Right ventricle myocardium inferior (tissue), 1 donor: ENCODE measurements around the gene AP3B2. TPM values are rescaled to one million over a fixed set of nuclear protein-coding genes. Genes with fewer than 3 reads are reported as not detected.

Experiments used
- ATAC-seq: fragments of 200-7000 bp; cut with Tn5 transposase; one replicate; pipeline ENCODE4 v1.9.1; 2020; ENCODE audit warnings: mild to moderate bottlenecking, moderate library complexity
- DNase-seq: peaks from one replicate; pipeline ENCODE4 v3.0.0; 2021; ENCODE audit errors: missing footprints
- intact Hi-C: fragments of 100-400 bp; cut with DNase I; formaldehyde crosslinking; loops from one replicate; pipeline ENCODE4 v1.11.0; 2022
- total RNA-seq: library from RNA; stranded (reverse); fragmentation: NEBNext Ultra II Directional; extraction: Animal tissue kit (Norgen Biotek cat#: 25700); gene quantifications from one replicate; pipeline ENCODE4 v1.2.1, GENCODE V29; 2021
- donor health status: DM: no; HTN: yes; CAD: no; lungs with severe emphysema.

AP3B2 gene
- total RNA-seq, 1 donor from 2014 or later, result 0.54 TPM

- ATAC-seq (no peak), DNase-seq (no peak)
- intact Hi-C loops, result no loop called here
Observed at GRCh38 chr15:82699726-82700125, 9.9 kb downstream of the AP3B2 start.

DNA sequence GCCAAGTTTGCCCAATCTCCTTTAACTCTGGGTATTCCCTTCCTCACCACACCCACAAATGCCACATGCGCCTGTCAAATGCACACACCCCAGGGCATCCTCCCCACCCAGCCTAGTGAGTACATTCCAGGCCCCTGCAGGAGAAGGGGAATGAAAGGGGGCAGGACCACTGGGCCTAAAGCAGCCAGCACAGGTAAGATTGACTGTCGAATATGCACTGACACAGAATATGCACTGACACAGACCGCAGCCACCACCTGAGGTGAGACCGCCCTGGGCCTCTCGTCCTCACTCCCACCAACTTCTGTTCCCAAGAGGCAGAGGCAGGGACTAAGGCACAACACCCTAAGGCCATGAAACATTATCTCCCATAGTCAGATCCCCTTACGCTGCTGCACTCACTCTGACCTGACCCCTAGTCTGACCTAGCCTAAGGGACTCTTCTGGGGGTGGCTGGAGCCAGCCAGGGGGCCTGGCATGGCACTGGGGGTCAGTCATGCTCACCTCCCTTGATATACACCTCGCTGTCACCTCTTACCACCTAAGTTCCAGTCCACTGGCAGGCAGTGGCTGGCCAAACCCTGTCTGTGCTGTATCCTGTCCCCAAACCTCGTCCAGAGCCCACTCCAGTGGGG, 10.8 kb downstream of the AP3B2 start:
- intact Hi-C loops, result no loop called here
- DNase-seq (no peak), ATAC-seq (no peak)

DNA sequence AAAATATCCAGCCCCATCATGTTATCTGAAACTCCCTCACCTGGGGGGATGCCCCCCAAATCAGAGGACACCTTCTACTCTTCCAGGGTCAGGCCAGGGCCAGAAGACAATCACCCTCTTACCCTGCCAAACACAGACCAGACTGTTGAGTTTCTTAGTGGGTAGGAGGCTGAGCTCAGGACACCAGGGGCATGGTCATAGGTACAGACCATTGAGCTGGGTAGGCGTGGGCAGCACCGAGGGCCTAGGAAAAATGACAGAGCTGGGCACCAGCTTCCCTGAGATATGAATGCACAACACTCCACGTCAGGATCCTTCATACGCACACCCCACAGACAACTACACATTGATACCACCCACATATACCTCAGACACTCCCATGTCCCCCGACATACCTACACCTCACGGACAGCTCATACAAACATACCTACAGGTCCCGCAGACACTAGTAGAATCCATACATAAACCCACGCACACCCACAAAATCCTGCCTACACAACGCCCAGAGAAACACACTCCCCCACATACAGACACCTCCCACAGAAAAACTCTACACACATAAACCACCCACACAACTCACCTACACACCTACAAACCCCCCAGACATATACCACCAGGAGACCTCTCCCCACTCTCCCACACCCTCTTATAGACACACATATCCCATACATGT, 11.8 kb downstream of the AP3B2 start:
- intact Hi-C loops, result no loop called here
- DNase-seq, result no peak
- ATAC-seq, result no peak

DNA sequence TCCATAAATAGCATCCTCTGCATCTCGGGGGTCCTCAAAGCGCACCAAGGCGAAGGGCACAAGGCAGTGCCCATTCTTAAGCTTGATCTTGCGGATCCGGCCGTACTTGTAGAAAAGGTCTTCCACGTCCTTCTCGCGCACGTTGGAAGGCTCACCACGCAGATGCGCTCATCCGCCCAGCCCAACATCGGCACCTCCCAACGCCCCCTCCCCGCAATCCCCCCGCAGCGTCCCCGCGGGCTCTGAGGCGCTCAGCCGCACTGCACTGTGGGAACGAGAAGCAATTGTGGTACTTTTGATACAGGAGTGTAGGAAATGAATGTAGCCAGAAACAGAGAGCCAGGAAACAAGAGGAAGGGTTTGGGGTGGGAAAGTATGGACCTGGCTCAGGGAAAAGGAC, 17.5 kb downstream of the AP3B2 start:
- intact Hi-C loops, result no loop called here
- ATAC-seq (no peak), DNase-seq (no peak)

DNA sequence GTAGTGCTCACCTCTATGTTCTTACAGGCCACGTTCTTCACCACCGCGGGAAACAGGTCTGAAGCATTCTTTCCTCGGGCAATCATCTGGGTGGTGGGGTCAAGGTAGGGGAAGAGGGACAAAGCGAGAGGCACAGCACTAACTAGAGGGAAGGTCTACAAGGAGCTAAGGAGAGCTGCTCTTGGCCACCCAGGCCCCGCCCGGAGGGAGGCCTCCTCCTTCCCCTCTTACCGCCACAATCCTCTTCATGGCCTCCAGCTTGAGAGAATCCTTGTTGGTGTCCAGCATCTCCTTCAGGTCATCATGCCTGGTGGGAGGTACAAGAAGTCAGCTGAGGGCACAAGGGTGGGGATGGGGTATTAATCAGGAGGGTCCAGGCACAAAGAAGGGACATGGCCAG, 20.5 kb downstream of the AP3B2 start:
- DNase-seq (no peak), ATAC-seq (no peak)
- intact Hi-C loops, result no loop called here

DNA sequence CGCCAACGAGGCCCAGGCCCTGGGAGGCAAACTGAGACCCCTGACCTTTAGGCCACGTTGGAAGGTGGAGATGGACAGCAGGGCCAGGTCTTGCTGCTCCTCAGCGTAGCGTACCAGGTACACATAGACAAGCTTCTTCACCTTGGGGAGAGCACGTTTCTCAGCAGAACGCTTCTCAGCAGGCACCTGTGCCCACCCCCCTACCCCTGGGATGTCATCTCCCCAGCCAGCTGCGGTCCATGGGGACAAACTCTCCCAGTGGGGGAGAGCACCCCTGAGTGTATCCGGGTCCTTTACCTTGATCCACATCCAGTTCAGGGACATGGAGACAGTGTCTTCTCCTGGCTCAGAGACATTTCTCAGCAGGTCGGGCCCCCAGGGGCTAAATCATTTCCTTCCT, 21.0 kb downstream of the AP3B2 start:
- DNase-seq (no peak), ATAC-seq (no peak)
- intact Hi-C loops, result no loop called here

- DNase-seq (no peak), ATAC-seq (no peak)
- intact Hi-C loops, result no loop called here
Observed at GRCh38 chr15:82681371-82681770, 28.3 kb downstream of the AP3B2 start.

- intact Hi-C loops, result no loop called here
- ATAC-seq (no peak), DNase-seq (no peak)
Observed at GRCh38 chr15:82680200-82681102, 29.2 kb downstream of the AP3B2 start.

- ATAC-seq (no peak), DNase-seq (no peak)
- intact Hi-C loops, result no loop called here
Observed at GRCh38 chr15:82679626-82680199, 30.0 kb downstream of the AP3B2 start.

DNA sequence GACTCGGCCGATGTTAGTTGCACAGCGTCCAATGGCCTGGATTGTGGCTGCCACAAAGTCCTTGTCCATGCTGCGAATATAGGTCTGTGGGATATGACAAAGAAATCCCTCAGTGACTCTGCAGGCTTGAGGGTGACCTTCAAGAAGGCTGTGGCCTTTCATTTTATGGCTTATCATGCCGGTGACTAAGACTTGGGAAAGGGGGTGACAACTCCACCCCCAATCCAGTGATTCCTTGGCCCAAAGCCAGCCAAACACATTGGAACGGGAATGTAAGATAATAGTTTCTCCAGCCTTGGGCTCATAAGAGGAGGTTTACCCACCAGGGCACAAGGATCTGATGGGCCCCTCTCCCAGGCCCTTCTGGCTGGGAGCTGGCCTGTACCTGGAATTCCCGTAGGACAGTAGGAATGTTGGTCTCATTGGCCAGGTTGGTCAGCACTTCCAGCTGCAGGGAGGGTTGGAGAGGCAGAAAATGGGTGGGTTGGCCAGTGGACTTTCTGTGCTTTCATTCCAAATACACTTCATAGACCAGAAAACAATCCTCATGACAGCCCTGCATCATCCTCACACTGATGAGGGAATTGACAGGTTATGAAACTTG, 31.9 kb downstream of the AP3B2 start:
- intact Hi-C loops, result no loop called here
- no peak for ATAC-seq
- DNase-seq, result no peak

- intact Hi-C loops, result no loop called here
- ATAC-seq (no peak), DNase-seq (no peak)
Observed at GRCh38 chr15:82674873-82675272, 34.8 kb downstream of the AP3B2 start.

- no peak for DNase-seq
- no peak for ATAC-seq
- intact Hi-C loops, result no loop called here
Observed at GRCh38 chr15:82670699-82671098, 39.0 kb downstream of the AP3B2 start.

GRCh38 chr15:82666606-82667005, 43.1 kb downstream of the AP3B2 start:
- DNase-seq (no peak), ATAC-seq (no peak)
- intact Hi-C loops, result no loop called here

- ATAC-seq, result no peak
- intact Hi-C loops, result no loop called here
- DNase-seq, result no peak
Observed at GRCh38 chr15:82664021-82664420, 45.7 kb downstream of the AP3B2 start.

- ATAC-seq, result no peak
- no peak for DNase-seq
- intact Hi-C loops, result no loop called here
Observed at GRCh38 chr15:82663186-82663600, 46.5 kb downstream of the AP3B2 start.

DNA sequence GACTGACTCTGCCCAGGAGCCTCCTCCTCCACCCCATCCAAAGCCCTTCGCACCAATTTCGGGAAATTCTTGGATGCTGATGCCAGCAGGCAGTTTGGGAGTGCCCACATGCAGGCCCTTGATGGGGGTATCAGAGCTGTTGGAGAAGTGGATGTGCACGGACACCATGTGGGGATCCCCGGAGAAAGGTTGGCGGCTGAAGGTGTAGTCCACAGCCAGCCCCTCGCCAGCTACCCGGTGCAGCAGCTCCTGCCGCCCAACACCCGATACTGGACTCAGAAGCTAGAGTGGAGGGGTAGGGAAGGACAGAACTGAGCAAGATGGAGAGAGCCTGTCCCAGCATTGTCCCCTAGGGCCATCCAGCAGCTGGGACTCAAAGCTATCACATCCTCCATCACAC, 47.0 kb downstream of the AP3B2 start:
- intact Hi-C loops, result no loop called here
- no peak for DNase-seq
- no peak for ATAC-seq

GRCh38 chr15:82660378-82660777, 49.3 kb downstream of the AP3B2 start:
- intact Hi-C loops, result no loop called here

GRCh38 chr15:82656641-82657266, 52.9 kb downstream of the AP3B2 start:
- ATAC-seq (no peak), DNase-seq (no peak)
- intact Hi-C loops, result no loop called here

More at GRCh38 chr15:82660378-82660777, 49.3 kb downstream of the AP3B2 start:
- DNase-seq (no peak), ATAC-seq (no peak)

DNA sequence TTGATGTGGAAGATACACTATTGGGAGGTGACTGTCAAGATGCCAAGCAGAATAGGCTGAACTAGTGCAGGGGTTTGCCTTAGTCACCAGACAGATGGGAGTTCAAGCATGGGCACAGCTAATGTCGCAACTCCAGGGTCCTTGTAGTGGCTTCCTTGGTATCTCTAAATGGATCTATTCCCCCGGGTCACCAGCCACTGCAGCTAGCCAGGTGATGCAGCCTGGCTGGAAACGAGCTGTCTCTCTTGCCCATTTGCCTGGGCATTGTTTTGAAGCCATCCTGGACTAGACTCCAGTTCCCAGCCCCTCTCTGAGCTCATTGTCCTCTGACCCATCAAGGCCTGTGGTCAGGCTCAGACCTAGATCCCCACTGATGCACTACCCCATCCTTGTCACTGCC, 54.1 kb downstream of the AP3B2 start:
- intact Hi-C loops, result no loop called here
- DNase-seq (no peak), ATAC-seq (no peak)
